GM12873 (cell line): ENCODE results near the gene ANKRD33.

Experiments used
- CTCF ChIP-seq: IDR thresholded peaks from 2 replicates; pipeline ENCODE4 v1.5.1; 2012; ENCODE audit warnings: low read depth, mild to moderate bottlenecking, moderate library complexity, low read length, control low read depth; ENCODE audit not compliant: insufficient read depth; ENCODE audit errors: missing control alignments

The ANKRD33 gene

GRCh38 chr12:51846271-51846691 is 41.6 kb upstream of the ANKRD33 start:
- TF ChIP-seq CTCF: no peak

- TF ChIP-seq CTCF: no peak
These were observed 40.8 kb upstream of the ANKRD33 start for GRCh38 chr12:51846911-51847642.

GRCh38 chr12:51847643-51848325 is 40.1 kb upstream of the ANKRD33 start:
- TF ChIP-seq CTCF: no peak

GRCh38 chr12:51848326-51848727 is 39.6 kb upstream of the ANKRD33 start, which contains the start of gene FIGNL2:
Gene FIGNL2 (minus strand): TSS chr12:51848718. CDS start chr12:51822413, 26,305 bp downstream.
- no peak for TF ChIP-seq CTCF

GRCh38 chr12:51848841-51849735 is 38.8 kb upstream of the ANKRD33 start:
- no peak for TF ChIP-seq CTCF

- TF ChIP-seq CTCF: no peak
These were observed 37.6 kb upstream of the ANKRD33 start for GRCh38 chr12:51850081-51850964.
